HT1080 (cell line): ENCODE results near the gene MCCD1. TPM values are rescaled to one million over a fixed set of nuclear protein-coding genes. Genes with fewer than 3 reads are reported as not detected.
A peak's percentile ranks its signal among the peaks of the same experiment; 100 is the strongest.

Experiments used
- DNase-seq: peaks from one replicate; pipeline ENCODE4 v3.0.0-alpha.2; 2015; ENCODE audit warnings: low read depth
- small RNA-seq: library from RNA; depleted of rRNA; stranded (forward); fragments of <200 nt; gene quantifications from one replicate; pipeline ENCODE3, GENCODE V24; 2014
- total RNA-seq: library from RNA; depleted of rRNA; stranded (reverse); fragments of >200 nt; shearing (Covaris generic); gene quantifications from 2 replicates; pipeline ENCODE4 v1.2.3, GENCODE V29; 2014; rRNA removed

The MCCD1 gene
- total RNA-seq, 1 experiment from 2014 or later = not detected

DNA sequence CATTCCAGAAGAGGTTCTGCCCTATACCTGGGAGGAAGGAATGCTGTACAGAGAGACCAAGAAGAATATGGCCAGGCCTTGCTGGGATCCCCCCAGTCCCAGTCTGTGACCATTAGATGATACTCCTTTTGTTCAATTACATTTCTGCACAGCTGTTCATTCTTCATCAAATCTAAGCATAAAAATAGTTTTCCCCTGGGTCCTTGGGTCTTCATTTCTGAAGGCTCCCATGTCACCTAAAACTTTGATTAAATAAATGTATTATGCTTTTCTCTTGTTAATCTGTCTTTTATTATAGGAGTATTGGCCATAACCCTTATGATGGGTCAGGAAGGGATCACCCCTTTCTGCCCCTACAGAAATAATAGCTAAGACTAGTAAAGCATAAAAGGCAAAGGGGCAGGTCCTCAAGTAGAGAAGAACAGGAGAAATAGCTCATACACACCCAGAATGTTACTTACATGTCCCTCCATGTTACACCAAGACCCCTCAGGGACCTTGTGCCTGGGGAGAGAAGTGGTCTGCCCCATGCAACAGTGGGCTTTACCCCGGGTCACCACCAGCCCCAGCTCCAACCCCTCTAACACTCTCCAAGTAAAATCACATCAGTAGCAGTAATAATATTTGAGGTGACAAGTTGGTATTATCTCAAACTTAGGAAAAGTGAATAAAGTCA is 41.2 kb downstream of the MCCD1 start:
- no peak for DNase-seq

DNA sequence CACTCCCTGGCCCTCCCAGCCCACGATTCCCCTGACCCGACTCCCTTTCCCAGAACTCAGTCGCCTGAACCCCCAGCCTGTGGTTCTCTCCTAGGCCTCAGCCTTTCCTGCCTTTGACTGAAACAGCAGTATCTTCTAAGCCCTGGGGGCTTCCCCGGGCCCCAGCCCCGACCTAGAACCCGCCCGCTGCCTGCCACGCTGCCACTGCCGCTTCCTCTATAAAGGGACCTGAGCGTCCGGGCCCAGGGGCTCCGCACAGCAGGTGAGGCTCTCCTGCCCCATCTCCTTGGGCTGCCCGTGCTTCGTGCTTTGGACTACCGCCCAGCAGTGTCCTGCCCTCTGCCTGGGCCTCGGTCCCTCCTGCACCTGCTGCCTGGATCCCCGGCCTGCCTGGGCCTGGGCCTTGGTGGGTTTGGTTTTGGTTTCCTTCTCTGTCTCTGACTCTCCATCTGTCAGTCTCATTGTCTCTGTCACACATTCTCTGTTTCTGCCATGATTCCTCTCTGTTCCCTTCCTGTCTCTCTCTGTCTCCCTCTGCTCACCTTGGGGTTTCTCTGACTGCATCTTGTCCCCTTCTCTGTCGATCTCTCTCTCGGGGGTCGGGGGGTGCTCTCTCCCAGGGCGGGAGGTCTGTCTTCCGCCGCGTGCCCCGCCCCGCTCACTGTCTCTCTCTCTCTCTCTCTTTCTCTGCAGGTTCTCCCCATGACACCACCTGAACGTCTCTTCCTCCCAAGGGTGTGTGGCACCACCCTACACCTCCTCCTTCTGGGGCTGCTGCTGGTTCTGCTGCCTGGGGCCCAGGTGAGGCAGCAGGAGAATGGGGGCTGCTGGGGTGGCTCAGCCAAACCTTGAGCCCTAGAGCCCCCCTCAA is 43.5 kb downstream of the MCCD1 start, which contains the start of gene LTA:
LTA (plus strand) TSS at position 249 of the 871 bp plus-strand sequence; CDS start at position 703, 454 bp downstream.
- DNase-seq = no peak

DNA sequence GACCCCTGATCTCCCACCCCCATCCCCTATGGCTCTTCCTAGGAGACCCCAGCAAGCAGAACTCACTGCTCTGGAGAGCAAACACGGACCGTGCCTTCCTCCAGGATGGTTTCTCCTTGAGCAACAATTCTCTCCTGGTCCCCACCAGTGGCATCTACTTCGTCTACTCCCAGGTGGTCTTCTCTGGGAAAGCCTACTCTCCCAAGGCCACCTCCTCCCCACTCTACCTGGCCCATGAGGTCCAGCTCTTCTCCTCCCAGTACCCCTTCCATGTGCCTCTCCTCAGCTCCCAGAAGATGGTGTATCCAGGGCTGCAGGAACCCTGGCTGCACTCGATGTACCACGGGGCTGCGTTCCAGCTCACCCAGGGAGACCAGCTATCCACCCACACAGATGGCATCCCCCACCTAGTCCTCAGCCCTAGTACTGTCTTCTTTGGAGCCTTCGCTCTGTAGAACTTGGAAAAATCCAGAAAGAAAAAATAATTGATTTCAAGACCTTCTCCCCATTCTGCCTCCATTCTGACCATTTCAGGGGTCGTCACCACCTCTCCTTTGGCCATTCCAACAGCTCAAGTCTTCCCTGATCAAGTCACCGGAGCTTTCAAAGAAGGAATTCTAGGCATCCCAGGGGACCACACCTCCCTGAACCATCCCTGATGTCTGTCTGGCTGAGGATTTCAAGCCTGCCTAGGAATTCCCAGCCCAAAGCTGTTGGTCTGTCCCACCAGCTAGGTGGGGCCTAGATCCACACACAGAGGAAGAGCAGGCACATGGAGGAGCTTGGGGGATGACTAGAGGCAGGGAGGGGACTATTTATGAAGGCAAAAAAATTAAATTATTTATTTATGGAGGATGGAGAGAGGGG is 44.7 kb downstream of the MCCD1 start:
- no peak for DNase-seq

DNA sequence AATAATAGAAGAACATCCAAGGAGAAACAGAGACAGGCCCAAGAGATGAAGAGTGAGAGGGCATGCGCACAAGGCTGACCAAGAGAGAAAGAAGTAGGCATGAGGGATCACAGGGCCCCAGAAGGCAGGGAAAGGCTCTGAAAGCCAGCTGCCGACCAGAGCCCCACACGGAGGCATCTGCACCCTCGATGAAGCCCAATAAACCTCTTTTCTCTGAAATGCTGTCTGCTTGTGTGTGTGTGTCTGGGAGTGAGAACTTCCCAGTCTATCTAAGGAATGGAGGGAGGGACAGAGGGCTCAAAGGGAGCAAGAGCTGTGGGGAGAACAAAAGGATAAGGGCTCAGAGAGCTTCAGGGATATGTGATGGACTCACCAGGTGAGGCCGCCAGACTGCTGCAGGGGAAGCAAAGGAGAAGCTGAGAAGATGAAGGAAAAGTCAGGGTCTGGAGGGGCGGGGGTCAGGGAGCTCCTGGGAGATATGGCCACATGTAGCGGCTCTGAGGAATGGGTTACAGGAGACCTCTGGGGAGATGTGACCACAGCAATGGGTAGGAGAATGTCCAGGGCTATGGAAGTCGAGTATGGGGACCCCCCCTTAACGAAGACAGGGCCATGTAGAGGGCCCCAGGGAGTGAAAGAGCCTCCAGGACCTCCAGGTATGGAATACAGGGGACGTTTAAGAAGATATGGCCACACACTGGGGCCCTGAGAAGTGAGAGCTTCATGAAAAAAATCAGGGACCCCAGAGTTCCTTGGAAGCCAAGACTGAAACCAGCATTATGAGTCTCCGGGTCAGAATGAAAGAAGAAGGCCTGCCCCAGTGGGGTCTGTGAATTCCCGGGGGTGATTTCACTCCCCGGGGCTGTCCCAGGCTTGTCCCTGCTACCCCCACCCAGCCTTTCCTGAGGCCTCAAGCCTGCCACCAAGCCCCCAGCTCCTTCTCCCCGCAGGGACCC is 45.6 kb downstream of the MCCD1 start:
- DNase-seq = no peak

DNA sequence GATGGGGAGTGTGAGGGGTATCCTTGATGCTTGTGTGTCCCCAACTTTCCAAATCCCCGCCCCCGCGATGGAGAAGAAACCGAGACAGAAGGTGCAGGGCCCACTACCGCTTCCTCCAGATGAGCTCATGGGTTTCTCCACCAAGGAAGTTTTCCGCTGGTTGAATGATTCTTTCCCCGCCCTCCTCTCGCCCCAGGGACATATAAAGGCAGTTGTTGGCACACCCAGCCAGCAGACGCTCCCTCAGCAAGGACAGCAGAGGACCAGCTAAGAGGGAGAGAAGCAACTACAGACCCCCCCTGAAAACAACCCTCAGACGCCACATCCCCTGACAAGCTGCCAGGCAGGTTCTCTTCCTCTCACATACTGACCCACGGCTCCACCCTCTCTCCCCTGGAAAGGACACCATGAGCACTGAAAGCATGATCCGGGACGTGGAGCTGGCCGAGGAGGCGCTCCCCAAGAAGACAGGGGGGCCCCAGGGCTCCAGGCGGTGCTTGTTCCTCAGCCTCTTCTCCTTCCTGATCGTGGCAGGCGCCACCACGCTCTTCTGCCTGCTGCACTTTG is 46.7 kb downstream of the MCCD1 start, which contains the start of gene TNF:
TNF (plus strand) TSS at position 231 of the 567 bp plus-strand sequence; CDS start at position 408, 177 bp downstream.
- no peak for DNase-seq

DNA sequence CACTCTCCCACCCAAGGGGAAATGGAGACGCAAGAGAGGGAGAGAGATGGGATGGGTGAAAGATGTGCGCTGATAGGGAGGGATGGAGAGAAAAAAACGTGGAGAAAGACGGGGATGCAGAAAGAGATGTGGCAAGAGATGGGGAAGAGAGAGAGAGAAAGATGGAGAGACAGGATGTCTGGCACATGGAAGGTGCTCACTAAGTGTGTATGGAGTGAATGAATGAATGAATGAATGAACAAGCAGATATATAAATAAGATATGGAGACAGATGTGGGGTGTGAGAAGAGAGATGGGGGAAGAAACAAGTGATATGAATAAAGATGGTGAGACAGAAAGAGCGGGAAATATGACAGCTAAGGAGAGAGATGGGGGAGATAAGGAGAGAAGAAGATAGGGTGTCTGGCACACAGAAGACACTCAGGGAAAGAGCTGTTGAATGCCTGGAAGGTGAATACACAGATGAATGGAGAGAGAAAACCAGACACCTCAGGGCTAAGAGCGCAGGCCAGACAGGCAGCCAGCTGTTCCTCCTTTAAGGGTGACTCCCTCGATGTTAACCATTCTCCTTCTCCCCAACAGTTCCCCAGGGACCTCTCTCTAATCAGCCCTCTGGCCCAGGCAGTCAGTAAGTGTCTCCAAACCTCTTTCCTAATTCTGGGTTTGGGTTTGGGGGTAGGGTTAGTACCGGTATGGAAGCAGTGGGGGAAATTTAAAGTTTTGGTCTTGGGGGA is 47.4 kb downstream of the MCCD1 start:
- DNase-seq = no peak

DNA sequence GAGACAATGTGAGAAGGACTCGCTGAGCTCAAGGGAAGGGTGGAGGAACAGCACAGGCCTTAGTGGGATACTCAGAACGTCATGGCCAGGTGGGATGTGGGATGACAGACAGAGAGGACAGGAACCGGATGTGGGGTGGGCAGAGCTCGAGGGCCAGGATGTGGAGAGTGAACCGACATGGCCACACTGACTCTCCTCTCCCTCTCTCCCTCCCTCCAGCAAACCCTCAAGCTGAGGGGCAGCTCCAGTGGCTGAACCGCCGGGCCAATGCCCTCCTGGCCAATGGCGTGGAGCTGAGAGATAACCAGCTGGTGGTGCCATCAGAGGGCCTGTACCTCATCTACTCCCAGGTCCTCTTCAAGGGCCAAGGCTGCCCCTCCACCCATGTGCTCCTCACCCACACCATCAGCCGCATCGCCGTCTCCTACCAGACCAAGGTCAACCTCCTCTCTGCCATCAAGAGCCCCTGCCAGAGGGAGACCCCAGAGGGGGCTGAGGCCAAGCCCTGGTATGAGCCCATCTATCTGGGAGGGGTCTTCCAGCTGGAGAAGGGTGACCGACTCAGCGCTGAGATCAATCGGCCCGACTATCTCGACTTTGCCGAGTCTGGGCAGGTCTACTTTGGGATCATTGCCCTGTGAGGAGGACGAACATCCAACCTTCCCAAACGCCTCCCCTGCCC is 48.3 kb downstream of the MCCD1 start:
- DNase-seq = peak; percentile 29

DNA sequence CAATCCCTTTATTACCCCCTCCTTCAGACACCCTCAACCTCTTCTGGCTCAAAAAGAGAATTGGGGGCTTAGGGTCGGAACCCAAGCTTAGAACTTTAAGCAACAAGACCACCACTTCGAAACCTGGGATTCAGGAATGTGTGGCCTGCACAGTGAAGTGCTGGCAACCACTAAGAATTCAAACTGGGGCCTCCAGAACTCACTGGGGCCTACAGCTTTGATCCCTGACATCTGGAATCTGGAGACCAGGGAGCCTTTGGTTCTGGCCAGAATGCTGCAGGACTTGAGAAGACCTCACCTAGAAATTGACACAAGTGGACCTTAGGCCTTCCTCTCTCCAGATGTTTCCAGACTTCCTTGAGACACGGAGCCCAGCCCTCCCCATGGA is 48.8 kb downstream of the MCCD1 start:
- no peak for DNase-seq

DNA sequence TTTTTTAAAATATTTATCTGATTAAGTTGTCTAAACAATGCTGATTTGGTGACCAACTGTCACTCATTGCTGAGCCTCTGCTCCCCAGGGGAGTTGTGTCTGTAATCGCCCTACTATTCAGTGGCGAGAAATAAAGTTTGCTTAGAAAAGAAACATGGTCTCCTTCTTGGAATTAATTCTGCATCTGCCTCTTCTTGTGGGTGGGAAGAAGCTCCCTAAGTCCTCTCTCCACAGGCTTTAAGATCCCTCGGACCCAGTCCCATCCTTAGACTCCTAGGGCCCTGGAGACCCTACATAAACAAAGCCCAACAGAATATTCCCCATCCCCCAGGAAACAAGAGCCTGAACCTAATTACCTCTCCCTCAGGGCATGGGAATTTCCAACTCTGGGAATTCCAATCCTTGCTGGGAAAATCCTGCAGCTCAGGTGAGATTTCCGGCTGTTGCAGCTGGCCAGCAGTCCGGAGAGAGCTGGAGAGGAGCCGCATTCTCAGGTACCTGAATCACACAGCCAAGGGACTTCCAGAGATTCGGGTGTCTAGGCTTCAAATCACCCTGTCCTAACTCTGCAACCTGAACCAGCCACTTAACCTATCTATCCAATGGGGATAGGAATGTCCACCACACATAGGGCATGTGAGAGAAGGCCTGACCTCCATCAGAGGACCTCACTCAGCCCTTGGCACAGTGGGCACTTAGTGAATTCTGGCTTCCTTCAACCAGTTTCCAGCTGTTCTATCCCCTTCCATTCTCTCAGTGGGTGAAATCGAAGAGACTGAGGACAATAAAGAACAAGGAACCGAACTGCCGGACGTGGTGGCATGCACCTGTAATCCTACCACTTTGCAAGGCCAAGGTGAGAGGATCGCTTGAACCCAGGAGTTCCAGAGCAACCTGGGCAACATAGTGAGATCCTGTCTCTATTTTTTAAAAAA is 49.7 kb downstream of the MCCD1 start:
- DNase-seq = no peak

DNA sequence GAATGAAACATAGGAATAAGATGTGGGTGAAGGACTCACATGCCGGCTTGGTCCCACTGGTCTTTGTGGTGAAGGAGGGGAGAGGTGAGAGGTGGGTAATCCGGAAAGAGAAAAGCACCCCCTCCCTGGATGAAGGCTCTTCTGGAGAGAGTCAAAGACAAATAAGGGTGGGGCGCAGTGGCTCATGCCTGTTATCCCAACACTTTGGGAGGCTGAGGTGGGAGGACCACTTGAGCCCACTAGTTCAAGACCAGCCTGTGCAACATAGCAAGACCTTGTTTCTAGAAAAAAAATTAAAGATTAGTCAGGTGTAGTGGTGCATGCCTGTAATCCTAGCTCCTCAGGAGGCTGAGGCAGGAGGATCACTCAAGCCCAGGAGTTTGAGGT is 50.4 kb downstream of the MCCD1 start:
- no peak for DNase-seq

Small RNA genes lying within 50 kb of the gene (small RNA-seq; reads per million reads assigned to genes)
- not detected for gene AL663061.1
- gene RF00019 = not detected
- 346 reads per million, percentile 98 among the genes with 10 or more reads in this experiment for gene SNORD117
- gene SNORD84 = not detected

Other genes with a start within 250 kb of the MCCD1 start
- 11.8 and 15.4 TPM in 2 replicates for gene HLA-B, start 171.8 kb upstream of the MCCD1 start, total RNA-seq
- gene MICA, start 125.4 kb upstream of the MCCD1 start, total RNA-seq = 24.9 and 25.6 TPM in 2 replicates
- not detected in 2 replicates for gene MICB, start 30.8 kb upstream of the MCCD1 start, total RNA-seq
- 856 and 950 TPM in 2 replicates for gene DDX39B, start 13.0 kb downstream of the MCCD1 start, total RNA-seq
- gene ATP6V1G2, start 17.6 kb downstream of the MCCD1 start, total RNA-seq = 2.1 TPM in 2 replicates
- 21.2 and 21.9 TPM in 2 replicates for gene NFKBIL1, start 18.6 kb downstream of the MCCD1 start, total RNA-seq
- gene LTA, start 43.3 kb downstream of the MCCD1 start, total RNA-seq = not detected in 2 replicates
- gene TNF, start 46.6 kb downstream of the MCCD1 start, total RNA-seq = not detected in 2 replicates
- gene LTB, start 53.5 kb downstream of the MCCD1 start, total RNA-seq = not detected in 2 replicates
- gene LST1, start 57.3 kb downstream of the MCCD1 start, total RNA-seq = not detected in 2 replicates
- not detected in 2 replicates for gene NCR3, start 64.0 kb downstream of the MCCD1 start, total RNA-seq
- gene AIF1, start 86.3 kb downstream of the MCCD1 start, total RNA-seq = not detected in 2 replicates
- gene PRRC2A, start 91.8 kb downstream of the MCCD1 start, total RNA-seq = 93.0 and 115 TPM in 2 replicates
- gene BAG6, start 123.7 kb downstream of the MCCD1 start, total RNA-seq = 196 and 211 TPM in 2 replicates
- 1.8 and 2.5 TPM in 2 replicates for gene APOM, start 126.9 kb downstream of the MCCD1 start, total RNA-seq
- 21.8 and 22.8 TPM in 2 replicates for gene C6orf47, start 131.8 kb downstream of the MCCD1 start, total RNA-seq
- 37.5 and 38.5 TPM in 2 replicates for gene GPANK1, start 136.0 kb downstream of the MCCD1 start, total RNA-seq
- 272 and 357 TPM in 2 replicates for gene CSNK2B, start 137.1 kb downstream of the MCCD1 start, total RNA-seq
- gene LY6G5B, start 141.0 kb downstream of the MCCD1 start, total RNA-seq = 0.88 and 2.6 TPM in 2 replicates
- gene LY6G5C, start 152.1 kb downstream of the MCCD1 start, total RNA-seq = 0.47 and 3.6 TPM in 2 replicates
- gene ABHD16A, start 174.4 kb downstream of the MCCD1 start, total RNA-seq = 21.6 and 26.5 TPM in 2 replicates
- not detected in 2 replicates for gene LY6G6F, start 177.9 kb downstream of the MCCD1 start, total RNA-seq
- not detected in 2 replicates for gene LY6G6D, start 186.4 kb downstream of the MCCD1 start, total RNA-seq
- gene LY6G6C, start 192.8 kb downstream of the MCCD1 start, total RNA-seq = not detected in 2 replicates
- not detected in 2 replicates for gene MPIG6B, start 194.4 kb downstream of the MCCD1 start, total RNA-seq
- gene DDAH2, start 200.3 kb downstream of the MCCD1 start, total RNA-seq = 36.0 and 36.2 TPM in 2 replicates
- 1,383 and 1,400 TPM in 2 replicates for gene CLIC1, start 207.6 kb downstream of the MCCD1 start, total RNA-seq
- 9.5 and 10.2 TPM in 2 replicates for gene MSH5, start 211.0 kb downstream of the MCCD1 start, total RNA-seq
- 0.64 and 3.5 TPM in 2 replicates for gene SAPCD1, start 233.7 kb downstream of the MCCD1 start, total RNA-seq
- gene VWA7, start 248.4 kb downstream of the MCCD1 start, total RNA-seq = 0.77 and 0.79 TPM in 2 replicates